HEK293 (cell line): ENCODE results near the gene GPAT2.
"Not testable (repeated sequence)": the region's sequence is repeated elsewhere in the genome, so short reads cannot be mapped to it uniquely, and the experiment has no call there.

Experiments used
- CTCF ChIA-PET: fragments of 350-600 bp; formaldehyde crosslinking; extraction: SDS; loops from one replicate; lab custom pipeline; 2021; ENCODE audit warnings: antibody characterized with exemption; lab: Yijun Ruan, JAX
- POLR2A ChIA-PET: fragments of 300-600 bp; formaldehyde crosslinking; extraction: SDS; loops from one replicate; lab custom pipeline; 2020; ENCODE audit warnings: antibody characterized with exemption, inconsistent platforms; lab: Yijun Ruan, JAX
- H3K27ac ChIP-seq: fragments of 200-500 bp; sonication (Bioruptor generic); 2 replicates; pipeline ENCODE4 v1.5.1; 2014; ENCODE audit warnings: low read depth, low read length, control low read depth, inconsistent platforms; ENCODE audit errors: extremely low read depth
- H3K36me3 ChIP-seq, 2 experiments: fragments of 200-500 bp in 1 of 2; sonication (Bioruptor generic) in 1 of 2; 1 replicate in 1 of 2; 2 replicates in 1 of 2; pipeline ENCODE4 v1.5.1; 2014 to 2017; ENCODE audit warnings: inconsistent platforms in 2 of 2, low read length in 2 of 2; ENCODE audit not compliant: control insufficient read depth in 2 of 2, insufficient read depth in 1 of 2
- H3K4me1 ChIP-seq: fragments of 200-500 bp; sonication (Bioruptor generic); 2 replicates; pipeline ENCODE4 v1.5.1; 2014; ENCODE audit warnings: mild to moderate bottlenecking, low read length, inconsistent platforms; ENCODE audit not compliant: control insufficient read depth, insufficient read depth
- H3K4me3 ChIP-seq: 2 replicates; pipeline ENCODE4 v1.5.1; 2011; ENCODE audit warnings: low read depth, mild to moderate bottlenecking, control low read depth, low read length, moderate library complexity
- H3K9me3 ChIP-seq: fragments of 200-500 bp; sonication (Bioruptor generic); 2 replicates; pipeline ENCODE4 v1.5.1; 2014; ENCODE audit warnings: low read depth, low read length, inconsistent platforms; ENCODE audit not compliant: control insufficient read depth, insufficient read depth
- FEZF1 ChIP-seq: fragments of 450-650 bp; formaldehyde crosslinking; IDR thresholded peaks from 2 replicates; pipeline ENCODE4 v1.5.1; 2016; ENCODE audit warnings: missing biosample characterization, missing genetic modification characterization
- GLI2 ChIP-seq: fragments of 450-650 bp; formaldehyde crosslinking; IDR thresholded peaks from 2 replicates; pipeline ENCODE4; 2017; ENCODE audit warnings: missing biosample characterization, missing genetic modification characterization, low read depth, borderline replicate concordance
- HOXD13 ChIP-seq: sonication (generic); formaldehyde crosslinking; IDR thresholded peaks from 2 replicates; pipeline ENCODE4 v1.8.0; 2022; ENCODE audit warnings: missing genetic modification reagents, borderline replicate concordance
- INSM2 ChIP-seq: fragments of 450-650 bp; formaldehyde crosslinking; IDR thresholded peaks from 2 replicates; pipeline ENCODE4 v1.5.1; 2016; ENCODE audit warnings: missing biosample characterization, missing genetic modification characterization
- KLF17 ChIP-seq: fragments of 450-650 bp; formaldehyde crosslinking; IDR thresholded peaks from 2 replicates; pipeline ENCODE4 v1.5.1; 2016; ENCODE audit warnings: missing biosample characterization, missing genetic modification characterization
- TCF7L2 ChIP-seq: IDR thresholded peaks from 2 replicates; pipeline ENCODE4 v1.6.1; 2011; ENCODE audit warnings: low read depth, mild to moderate bottlenecking, inconsistent platforms, low read length, moderate library complexity, borderline replicate concordance
- ZFP69B ChIP-seq: fragments of 450-650 bp; formaldehyde crosslinking; IDR thresholded peaks from 2 replicates; pipeline ENCODE4 v1.5.1; 2016; ENCODE audit warnings: missing biosample characterization, missing genetic modification characterization
- ZNF23 ChIP-seq: fragments of 450-650 bp; formaldehyde crosslinking; IDR thresholded peaks from 2 replicates; pipeline ENCODE4 v1.5.1; 2016; ENCODE audit warnings: missing biosample characterization, missing genetic modification characterization, borderline replicate concordance
- ZNF544 ChIP-seq: fragments of 450-650 bp; formaldehyde crosslinking; IDR thresholded peaks from 2 replicates; pipeline ENCODE4 v1.5.0; 2017; ENCODE audit warnings: missing biosample characterization, missing genetic modification characterization
- ZNF664 ChIP-seq: fragments of 450-650 bp; formaldehyde crosslinking; IDR thresholded peaks from 2 replicates; pipeline ENCODE4 v1.5.1; 2016; ENCODE audit warnings: missing biosample characterization, missing genetic modification characterization
- ZNF670 ChIP-seq: fragments of 450-650 bp; formaldehyde crosslinking; IDR thresholded peaks from 2 replicates; pipeline ENCODE4 v1.5.1; 2016; ENCODE audit warnings: missing biosample characterization, missing genetic modification characterization, low read depth
- ZNF704 ChIP-seq: fragments of 450-650 bp; formaldehyde crosslinking; IDR thresholded peaks from 2 replicates; pipeline ENCODE4 v1.5.1; 2016; ENCODE audit warnings: missing biosample characterization, missing genetic modification characterization
- ZNF707 ChIP-seq: fragments of 450-650 bp; formaldehyde crosslinking; IDR thresholded peaks from 2 replicates; pipeline ENCODE4 v1.5.1; 2016; ENCODE audit warnings: missing biosample characterization, missing genetic modification characterization
- ZNF791 ChIP-seq: fragments of 450-650 bp; formaldehyde crosslinking; IDR thresholded peaks from 2 replicates; pipeline ENCODE4 v1.5.1; 2016; ENCODE audit warnings: missing biosample characterization, missing genetic modification characterization

GPAT2 gene, protein sequence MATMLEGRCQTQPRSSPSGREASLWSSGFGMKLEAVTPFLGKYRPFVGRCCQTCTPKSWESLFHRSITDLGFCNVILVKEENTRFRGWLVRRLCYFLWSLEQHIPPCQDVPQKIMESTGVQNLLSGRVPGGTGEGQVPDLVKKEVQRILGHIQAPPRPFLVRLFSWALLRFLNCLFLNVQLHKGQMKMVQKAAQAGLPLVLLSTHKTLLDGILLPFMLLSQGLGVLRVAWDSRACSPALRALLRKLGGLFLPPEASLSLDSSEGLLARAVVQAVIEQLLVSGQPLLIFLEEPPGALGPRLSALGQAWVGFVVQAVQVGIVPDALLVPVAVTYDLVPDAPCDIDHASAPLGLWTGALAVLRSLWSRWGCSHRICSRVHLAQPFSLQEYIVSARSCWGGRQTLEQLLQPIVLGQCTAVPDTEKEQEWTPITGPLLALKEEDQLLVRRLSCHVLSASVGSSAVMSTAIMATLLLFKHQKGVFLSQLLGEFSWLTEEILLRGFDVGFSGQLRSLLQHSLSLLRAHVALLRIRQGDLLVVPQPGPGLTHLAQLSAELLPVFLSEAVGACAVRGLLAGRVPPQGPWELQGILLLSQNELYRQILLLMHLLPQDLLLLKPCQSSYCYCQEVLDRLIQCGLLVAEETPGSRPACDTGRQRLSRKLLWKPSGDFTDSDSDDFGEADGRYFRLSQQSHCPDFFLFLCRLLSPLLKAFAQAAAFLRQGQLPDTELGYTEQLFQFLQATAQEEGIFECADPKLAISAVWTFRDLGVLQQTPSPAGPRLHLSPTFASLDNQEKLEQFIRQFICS

DNA sequence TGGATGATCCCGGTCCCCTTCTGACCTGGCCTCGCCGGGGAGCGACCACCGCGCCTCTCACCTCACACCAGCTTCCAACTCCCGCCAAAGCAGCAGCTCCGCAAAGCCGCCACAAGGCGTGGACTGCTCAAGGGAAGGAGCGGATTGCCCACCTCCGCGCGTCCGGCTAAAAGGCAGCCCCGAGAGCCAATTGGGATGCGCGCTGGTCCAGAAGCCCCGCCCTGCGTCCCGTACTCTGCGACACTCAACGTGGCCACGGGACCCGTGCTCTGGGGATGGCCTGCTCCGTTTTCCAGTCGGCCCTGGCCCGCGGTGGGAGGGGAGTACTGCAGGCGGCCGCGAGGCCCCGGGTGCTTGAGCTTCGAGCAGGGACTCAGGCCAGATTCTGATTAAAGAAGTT is at the start of gene GPAT2:
GPAT2 (minus strand) TSS at position 125 of the 400 bp plus-strand sequence. CDS start 2,557 bp downstream, outside the sequence.
- POLR2A ChIA-PET, H3K9me3 ChIP-seq, CTCF ChIA-PET, H3K4me1 ChIP-seq, H3K4me3 ChIP-seq, H3K27ac ChIP-seq, H3K36me3 ChIP-seq: not testable (repeated sequence)

GRCh38 chr2:96083989-96084857 is 49.5 kb upstream of the GPAT2 start:
- H3K27ac ChIP-seq, result no peak overlapping the region
- POLR2A ChIA-PET, result no interaction called here
- H3K4me1 ChIP-seq, result no peaks in the 10 kb centered on the region
- no peaks in the 10 kb centered on the region for H3K36me3 ChIP-seq
- H3K9me3 ChIP-seq, result no peaks in the 10 kb centered on the region
- CTCF ChIA-PET, result no interaction called here
- TF ChIP-seq ZNF670 (no peak), ZNF704 (tag by site-specific recombination) (no peak), ZFP69B (no peak), TCF7L2 (no peak), ZNF544 (no peak), GLI2 (no peak), ZNF791 (no peak), FEZF1 (tag by site-specific recombination) (no peak), HOXD13 (CRISPR knock-in tag) (no peak), ZNF707 (no peak), ZNF23 (tag by site-specific recombination) (no peak), ZNF664 (tag by site-specific recombination) (no peak), KLF17 (tag by site-specific recombination) (no peak), INSM2 (tag by site-specific recombination) (no peak)
- H3K4me3 ChIP-seq, result no peak overlapping the region
